Embryonic facial prominence (tissue), 1 donor: ENCODE results near the gene VPS52.

ENCODE experiments used
- DNase-seq: peaks from one replicate; pipeline ENCODE4 v3.0.0-alpha.2; 2016; ENCODE audit errors: extremely low spot score

The VPS52 gene, protein sequence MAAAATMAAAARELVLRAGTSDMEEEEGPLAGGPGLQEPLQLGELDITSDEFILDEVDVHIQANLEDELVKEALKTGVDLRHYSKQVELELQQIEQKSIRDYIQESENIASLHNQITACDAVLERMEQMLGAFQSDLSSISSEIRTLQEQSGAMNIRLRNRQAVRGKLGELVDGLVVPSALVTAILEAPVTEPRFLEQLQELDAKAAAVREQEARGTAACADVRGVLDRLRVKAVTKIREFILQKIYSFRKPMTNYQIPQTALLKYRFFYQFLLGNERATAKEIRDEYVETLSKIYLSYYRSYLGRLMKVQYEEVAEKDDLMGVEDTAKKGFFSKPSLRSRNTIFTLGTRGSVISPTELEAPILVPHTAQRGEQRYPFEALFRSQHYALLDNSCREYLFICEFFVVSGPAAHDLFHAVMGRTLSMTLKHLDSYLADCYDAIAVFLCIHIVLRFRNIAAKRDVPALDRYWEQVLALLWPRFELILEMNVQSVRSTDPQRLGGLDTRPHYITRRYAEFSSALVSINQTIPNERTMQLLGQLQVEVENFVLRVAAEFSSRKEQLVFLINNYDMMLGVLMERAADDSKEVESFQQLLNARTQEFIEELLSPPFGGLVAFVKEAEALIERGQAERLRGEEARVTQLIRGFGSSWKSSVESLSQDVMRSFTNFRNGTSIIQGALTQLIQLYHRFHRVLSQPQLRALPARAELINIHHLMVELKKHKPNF

DNA sequence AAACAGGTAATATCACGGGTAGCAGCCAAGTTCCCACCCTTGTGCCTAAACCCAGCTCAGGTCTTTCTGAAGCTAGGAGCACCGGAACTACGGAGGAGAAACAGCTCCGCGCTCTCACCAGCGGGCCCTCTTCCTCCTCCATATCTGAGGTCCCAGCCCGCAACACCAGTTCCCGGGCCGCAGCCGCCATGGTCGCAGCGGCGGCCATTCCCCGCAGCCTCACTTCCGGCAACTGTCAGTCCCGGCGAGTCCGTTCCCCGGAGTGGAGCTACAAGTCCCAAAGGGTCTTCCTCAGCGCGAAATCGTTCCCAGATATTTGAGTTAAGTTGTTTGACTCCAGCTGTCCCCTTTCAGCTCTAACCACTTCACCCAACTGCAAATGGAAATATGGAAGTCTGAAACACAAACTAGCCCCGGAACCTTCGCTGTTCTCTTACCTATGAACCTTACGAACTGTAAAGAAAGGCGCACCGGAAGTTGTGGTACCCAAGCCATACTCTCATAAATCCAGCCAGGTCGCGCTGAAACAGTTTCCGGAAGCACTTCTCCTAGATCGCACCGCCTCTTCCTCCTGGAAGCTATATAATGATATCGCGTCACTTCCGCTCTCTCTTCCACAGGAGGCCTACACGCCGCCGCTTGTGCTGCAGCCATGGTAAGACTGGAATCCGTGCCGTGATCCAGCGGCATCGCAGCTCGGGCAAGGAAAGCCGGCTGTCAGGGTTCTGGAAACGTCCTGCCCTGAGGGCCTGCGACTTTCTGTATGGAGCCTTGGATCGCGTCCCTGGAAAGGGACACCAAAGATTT lies at the start of gene VPS52, which contains the start of gene RPS18:
VPS52 (minus strand) TSS at position 409 of the 807 bp plus-strand sequence; CDS start at position 208, 201 bp downstream.
RPS18 (plus strand) TSS at position 608 of the 807 bp plus-strand sequence; CDS start at position 653, 45 bp downstream.
- DNase-seq = peak; percentile 100

DNA sequence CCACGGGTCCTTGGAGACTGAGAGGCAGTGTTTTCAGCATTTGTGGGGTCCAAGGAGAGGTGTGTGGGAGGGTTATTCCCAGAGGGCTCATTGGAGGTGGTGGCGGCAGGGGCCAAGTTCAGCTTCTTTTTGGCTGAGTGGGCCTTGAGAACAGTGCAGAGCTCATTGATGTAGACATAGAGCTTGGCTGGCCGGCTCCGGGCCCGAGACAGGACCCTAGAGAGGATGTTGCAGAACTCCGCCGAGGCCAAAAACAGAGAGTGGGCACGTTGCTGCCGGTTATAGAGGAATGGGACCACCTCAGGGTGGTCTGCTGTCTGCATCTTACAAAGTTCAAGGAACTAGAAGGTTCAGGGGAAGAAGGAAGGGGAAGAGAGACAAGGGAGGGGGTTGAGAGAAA lies 49.6 kb upstream of the VPS52 start:
- no peak for DNase-seq

DNA sequence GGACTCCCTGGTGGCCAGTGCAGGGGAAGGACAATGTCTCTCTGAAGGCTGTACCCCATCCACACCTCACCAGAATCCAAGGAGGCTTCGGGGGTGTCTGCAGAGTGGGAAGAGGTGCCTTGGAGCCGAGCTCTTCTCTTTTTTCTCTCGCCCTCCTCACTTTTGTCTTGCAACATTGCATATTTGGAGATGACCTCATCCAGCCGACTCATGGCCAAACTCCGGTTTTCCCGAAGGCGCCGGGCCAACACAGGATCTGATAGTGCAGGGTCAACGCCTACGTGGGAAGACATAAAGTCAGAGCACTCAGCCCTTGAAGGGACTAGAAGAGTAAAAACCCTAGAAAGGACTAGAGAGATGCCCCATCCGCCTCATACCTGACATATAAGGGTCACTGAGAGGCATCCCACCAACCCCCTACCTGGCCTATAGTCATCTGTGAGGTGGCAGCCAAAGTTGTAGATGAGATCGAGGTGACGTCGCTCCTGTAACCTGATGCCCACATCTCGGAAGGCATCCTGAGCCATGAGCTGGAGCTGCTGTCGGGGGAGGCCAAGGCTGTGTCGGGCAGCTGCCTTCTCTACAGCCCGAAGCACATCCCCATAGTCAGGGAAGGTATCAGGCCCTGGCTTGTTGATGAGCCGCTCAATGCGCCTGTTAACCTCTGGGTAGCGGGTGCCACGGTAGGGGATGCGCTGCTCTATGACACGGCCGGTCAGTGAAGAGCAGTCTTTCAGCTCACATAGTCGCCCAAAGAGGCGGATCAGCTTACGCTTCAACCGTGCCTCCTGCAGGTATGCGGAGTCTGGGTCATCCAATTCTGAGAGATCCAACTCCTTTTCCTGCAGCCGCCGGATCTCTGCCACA lies 48.9 kb upstream of the VPS52 start:
- DNase-seq = no peak

DNA sequence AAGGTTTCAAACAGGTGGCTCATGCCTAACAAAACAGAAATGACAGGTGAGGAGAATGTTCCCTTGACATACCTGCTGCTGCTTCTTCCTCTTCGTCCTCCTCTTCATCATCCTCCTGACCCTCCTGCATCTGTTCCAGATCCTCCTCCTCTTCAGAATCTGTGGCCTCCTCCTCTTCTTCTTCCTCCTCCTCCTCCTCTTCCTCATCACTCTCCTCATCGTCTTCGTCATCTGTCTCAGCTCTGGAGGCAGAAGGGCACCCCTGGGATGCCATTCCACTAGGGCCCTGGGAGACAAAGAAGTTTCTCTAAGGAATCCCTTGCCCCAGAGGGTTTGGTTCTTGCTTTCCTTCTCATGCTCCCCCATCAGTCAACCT lies 48.3 kb upstream of the VPS52 start:
- no peak for DNase-seq

DNA sequence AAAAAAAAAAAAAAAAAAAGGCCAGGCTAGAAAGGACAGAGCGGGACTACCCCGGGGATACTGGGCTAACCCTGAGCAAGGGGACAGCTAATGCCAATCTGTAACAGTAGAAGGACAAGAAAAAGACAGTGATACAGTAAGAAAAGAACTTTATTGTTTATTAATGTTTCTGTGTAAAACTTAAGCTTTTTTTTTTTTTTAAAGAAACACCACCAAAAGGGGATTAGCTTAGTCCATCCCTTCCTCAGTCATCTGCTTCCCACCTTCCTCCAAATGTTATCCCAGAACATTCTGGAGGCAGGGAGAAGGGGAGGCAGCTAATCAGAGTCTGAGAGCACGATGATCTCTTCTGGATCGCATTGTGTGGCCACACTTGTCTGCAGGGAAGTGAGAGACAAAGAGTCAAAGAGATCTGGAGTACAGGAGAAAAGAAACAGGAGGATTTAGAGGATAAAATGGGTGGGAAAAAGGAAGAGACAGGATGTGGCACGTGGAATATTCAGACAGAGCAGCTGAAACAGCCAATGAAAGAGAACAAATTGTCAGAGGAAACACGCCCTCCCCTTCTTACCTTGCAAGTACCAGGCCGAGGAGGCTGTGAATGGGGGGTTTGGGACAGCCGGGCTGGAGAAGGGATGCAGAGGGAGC lies 46.9 kb upstream of the VPS52 start:
- no peak for DNase-seq

DNA sequence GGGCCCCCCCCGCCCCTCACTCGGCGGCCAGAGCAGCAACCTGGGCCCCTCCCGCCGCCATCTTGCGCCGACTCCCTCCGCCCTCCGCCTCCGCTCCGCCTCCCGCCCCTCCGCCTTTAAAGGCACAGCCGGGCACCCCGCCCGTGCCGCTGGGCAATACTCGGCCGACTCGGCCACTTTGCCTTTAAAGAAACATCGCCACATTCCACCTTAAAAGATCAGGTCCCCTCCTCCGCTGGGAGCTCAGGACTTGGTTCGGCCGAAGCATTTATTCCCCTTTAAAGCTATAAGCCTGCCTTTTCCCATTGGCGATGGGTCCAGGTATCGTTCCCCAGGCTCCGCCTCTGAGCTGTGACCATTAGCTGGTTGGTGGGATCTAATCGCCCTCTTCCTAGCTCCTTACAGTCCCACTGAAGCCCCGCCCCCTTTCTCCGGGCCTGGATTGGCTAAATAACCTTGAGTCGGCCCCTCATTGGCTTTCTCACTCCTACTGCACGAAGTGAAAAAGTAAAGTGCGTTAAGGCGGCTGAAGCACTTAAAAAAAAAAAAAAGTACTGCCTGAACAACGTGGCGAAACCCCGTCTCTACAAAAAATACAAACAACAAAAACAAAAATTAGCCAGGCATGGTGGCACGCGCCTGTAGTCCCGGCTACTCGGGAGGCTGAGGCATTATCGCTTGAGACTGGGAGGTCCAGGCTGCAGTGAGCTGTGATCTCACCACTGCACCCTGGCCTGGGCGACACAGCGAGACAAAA lies 46.2 kb upstream of the VPS52 start, which contains the start of gene ZBTB22:
ZBTB22 (minus strand) TSS at position 76 of the 757 bp plus-strand sequence. CDS start 828 bp downstream, outside the sequence.
- DNase-seq = peak; percentile 95

DNA sequence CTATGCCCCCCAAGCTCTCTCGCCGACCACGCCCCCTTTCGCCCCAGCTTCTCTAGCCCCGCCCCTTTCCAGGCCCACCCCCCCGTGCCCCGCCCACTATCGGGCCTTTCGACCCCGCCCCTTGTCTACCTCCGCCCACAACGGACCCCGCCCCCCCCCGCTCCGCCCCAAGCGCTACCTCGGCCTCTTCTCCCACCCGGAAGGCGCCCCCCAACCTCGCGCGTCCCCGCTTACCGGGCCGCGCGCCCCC lies 45.7 kb upstream of the VPS52 start:
- DNase-seq = no peak

DNA sequence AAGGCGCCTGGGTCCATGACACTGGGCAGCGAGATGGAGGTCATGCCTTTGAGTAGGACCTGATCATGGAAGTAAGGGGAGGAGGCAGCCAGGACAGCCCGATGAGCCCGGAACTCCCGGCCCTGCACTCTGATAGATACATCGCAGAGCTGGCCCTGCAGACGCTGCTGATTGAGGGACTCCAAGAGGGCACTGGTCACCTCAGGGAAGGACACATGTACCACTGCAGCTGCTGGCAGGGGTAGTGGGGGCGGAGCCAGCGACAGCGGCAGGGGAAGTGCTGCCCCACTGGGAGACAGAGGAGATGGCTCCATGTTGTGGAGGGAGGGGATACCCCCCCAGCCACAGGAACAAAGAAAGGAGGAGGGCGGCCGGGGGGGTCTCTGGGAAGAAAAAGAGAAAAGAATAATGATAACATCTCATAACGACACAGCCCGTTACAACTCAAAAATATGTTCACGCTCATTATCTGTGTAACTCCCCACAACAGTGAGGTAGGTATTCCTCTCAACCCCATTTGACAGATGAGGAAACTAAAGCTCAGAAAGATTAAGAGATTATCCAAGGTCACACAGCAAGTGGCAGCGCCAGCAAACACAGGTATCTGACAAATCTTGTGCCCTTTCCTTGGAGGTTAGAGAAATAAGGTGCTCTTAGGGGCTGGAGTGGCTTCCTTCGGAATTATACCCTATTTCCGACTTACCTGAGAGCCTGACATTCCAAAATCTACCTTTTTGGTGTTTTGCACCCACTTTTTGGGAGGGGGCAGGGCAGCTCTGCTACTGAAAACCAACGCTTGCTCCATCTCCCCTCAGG lies 45.1 kb upstream of the VPS52 start:
- no peak for DNase-seq

DNA sequence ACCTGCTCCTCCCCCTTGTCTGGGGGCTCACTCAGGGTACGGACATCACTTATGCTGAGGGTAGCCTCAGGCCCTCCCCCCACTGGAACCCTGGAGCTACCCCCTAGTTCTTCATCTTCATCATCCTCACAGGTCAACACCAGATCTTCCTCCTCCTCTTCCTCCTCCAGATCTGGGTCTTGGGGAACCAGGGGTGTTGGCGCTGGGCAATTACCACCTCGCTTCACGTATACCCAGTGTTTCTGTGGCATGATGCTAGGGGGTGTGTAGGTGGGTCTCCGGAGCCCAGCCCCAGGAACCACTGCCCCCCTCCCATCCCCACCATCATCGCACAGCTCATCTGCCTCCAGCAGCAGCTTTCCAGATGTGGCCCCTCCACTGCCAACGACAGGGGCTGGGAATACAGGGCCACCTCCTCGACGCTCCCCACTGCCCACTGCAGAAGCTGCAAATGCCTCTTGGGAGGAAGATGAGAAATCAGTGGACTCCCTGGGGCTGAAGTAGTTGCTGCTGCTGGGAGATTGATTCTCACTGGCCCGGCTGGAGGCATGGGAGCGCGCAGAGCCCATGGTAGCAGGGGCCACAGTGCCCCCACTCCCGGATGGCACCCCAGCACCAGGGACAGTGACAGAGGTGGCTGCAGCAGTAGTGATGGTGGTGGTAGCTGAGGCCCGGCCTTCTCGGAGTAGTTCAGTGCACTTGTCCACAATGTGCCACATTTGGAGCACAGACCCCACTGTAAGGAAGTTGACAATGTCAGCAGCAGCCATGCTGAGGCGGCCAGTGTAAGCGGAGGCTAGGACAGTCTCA lies 44.3 kb upstream of the VPS52 start:
- DNase-seq = no peak

DNA sequence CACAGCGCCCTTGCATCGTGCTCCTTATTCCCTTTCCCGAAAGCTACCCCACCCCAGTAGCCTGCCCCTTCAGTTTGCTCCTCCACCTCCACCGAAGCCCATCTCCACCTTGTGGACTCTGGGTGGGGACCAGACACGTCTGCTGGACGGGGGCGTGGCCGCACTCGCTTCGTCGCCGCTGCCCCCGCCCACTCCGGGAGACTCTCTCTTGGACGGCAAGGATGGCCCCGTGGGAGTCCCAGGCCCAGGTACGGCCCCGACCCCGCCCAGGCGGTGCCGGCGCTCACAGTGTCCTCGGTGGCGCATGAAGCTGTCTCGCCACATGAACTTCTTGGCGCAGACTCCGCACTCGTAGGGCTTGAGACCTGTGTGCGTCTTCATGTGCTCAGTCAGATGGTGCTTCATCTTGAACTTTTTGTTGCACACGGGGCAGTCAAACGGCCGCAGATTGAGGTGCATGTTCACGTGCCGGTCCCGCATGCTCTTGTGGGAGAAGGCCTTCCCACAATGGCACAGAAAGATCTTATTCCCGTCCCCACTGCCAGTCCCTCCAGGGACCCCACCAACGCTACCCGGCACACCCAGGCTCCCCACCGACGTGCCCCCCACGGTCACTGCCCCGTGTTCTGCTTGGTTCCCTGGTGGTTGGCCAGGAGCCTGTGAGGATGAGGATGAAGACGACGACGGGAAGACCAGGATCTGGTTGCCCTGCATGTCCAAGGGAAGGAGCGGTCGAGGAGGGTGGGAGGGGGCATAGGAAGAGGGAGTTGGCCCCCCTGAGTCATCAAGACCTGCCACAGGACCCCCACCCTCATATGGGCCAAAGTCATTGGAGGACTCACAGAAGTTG lies 43.5 kb upstream of the VPS52 start:
- DNase-seq = no peak

DNA sequence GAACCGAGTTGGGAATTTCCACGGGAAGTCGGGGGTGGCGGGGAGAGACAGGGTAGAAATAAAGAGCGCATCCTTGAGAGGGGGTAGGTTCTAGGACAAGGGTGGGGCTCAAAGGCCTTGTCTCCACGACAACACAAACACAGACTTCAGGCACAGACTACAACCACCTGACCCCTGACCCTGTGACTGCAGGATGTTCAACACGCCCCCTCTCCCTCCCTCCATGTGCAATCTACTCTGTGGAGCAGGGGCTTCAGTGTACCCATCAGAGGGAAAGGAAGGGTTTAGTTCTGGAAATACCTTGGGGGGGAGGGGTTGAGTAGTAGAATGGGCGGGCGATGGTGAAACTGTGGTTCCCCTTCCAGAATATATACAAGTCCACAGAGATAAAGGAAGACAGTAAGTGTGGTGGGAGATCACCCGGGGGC lies 42.9 kb upstream of the VPS52 start:
- DNase-seq = no peak

DNA sequence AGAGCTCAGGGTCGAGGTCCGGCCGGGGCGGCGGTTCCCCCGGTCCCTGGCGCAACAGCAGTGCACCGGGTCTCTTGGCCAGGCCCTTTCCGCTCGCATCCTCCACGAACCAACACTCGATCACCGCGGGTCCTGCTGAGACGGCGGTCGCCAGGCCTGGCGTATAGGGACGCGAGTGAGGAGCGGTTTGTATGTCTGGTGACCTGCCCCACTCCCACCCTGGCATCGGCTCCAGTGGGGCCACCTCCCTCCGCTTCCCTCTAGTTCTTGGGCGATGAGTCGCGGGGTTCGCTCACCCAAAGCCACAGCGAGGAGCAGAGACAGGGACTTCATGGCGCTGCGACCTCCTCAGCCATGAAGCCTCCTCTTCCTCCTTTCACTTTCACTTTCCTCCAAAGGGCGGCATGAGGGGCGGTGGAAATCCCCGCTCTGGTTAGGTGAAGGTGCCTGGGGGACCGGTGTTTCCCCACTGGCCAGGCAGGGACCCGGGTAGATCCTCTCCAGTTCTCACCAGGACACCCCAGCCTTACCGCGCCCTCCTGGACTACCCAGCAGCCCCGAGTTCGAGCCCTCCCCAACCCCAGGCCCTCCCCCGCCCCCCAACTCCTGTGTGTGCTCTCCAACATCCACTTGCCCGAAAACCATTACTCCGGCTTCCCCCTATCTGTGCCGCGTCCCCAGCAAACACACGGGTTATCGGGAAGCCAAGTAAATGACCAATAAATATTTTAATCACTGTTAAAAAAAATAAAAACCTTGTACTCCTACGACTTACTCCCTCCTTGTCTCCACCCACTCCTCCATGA lies 42.2 kb upstream of the VPS52 start, which contains the start of gene TAPBP:
TAPBP (minus strand) TSS at position 370 of the 806 bp plus-strand sequence; CDS start at position 333, 37 bp downstream.
- DNase-seq = no peak

DNA sequence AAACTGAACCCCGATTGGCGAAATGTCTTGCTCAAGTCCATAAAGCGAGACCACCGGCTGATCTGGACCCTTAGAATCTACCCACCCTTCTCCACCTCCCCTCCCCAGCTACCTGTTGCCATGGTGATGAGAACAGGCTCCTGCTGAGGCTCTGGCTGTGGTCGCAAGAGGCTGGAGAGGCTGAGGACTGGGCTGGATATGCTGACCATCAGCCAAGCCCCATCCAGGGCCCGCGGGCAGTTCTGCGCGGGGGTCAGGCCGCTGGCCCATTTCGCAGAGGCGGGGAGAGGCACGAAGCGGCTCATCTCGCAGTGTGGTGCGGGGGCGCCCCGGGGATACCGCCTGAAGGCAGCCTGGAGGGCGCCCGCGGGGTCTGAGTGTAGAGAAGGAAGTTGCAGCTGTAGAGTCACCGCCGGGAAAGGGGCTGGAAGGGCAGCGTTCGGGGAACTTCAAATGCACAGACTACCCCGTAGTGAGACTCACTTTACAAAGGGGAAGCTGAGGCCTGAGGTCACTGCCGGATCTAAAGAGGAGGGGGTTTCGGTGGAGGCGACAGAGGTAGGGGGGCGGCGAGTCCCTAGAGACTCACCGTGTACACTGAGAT lies 41.5 kb upstream of the VPS52 start:
- DNase-seq = no peak

DNA sequence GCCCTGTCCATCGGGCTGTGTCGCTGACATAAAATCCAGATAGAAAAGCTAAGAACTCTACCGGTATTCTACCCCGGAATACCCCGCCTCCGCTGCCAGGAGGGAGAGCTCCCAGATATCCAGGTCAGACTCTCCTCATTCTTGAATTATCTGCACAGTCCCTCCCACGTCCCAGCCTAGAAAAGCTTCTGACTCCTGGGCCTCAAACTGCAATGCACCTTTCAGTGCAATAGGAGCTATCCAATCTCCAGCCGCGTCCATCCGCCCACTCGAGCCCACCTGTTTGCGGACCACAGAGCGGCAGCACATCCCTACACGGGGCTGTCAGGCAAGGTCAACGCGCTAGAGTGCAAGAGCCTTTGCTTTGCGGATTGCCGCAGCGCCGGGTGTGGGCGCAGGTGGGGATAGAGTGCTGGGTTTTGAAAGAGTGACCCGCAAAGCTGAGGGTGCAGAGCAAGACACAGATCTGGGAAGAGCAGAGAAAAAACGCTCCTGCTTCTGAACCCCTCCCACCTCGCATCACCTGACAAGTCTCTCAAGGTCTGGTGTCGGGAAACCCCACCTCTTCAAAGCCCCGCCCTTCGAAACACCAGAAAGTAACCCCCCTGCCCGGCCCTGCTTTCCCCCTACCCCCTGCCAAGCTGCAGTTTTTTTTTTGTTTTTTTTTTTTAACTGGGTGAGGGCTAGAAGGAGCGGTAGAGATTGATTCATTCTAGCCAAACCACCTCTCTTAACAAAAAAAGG lies 40.9 kb upstream of the VPS52 start:
- no peak for DNase-seq

DNA sequence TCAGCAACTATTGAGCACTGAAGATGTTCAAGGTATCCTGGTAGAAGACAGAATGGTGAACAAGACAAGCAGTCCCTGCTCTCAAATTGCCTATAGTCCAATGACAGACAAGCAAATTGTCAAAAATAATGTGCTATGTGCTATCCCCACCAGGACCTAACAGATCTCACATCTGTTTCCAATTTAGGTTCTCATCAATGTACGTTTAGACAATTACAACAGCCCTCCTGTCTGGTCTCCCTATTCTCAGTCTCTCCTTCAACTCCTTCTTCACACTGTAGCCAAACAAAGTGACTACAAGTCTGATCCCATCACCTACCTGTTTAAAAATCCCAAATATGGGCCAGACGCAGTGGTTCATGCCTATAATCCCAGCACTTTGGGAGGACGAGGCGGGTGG lies 34.7 kb upstream of the VPS52 start:
- DNase-seq = no peak
